ENCODE data around the gene PRPH. TPM values are rescaled to one million over a fixed set of nuclear protein-coding genes. Genes with fewer than 3 reads are reported as not detected.
"Not testable (repeated sequence)": the region's sequence is repeated elsewhere in the genome, so short reads cannot be mapped to it uniquely, and the experiment has no call there.

The PRPH gene
- total and polyA plus RNA-seq, 2 donors, result 9.1 to 24.8 TPM

DNA sequence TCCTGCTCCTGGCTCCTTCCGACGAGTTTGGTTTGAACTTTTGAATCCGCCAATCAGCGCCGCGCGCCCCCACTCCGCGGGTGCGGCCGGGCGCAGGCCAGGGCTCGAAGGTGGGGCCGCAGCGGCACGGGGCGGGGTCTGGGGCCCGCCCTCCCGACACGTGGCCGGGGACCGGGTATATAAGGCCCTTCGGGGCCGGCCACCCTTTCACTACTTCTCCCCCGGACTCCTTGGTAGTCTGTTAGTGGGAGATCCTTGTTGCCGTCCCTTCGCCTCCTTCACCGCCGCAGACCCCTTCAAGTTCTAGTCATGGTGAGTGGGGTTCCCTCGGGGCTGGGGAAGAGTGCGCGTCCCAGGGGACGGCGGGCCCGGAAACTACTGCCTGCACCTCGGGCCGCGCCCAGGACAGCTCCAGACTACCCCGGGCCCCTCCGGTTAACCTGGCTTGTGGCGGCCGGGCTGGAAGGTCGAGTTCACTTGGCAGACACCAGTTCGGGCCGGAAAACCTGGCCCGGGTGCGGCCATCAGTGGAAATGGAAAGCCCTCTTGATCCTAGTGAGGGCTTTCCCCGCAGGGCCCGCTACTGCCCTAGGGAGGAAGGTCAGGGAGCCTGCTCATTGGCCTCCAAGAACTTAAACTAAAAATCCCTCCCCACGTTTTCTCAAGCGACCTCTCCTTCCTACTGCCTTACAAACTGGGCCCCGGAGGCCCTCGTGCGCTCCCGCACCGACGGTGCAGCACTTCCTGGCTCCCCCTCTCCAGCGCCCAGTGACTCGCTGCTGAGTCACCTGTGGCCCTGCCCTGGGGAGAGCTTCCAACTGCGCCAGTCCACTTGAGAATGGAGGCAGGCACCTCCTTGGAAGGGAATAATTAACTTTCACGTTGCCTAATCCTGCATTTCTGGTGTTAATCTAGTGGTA, 29.8 kb upstream of the PRPH start, which contains the start of gene TUBA1C:
TUBA1C (plus strand) TSS at position 210 of the 920 bp plus-strand sequence; CDS start at position 310, 100 bp downstream.
- Histone ChIP-seq H3K4me1 (ENCODE audit: insufficient read depth) (peaks cover 1% of the 10 kb centered on the region), H3K27ac (ENCODE audit: low read depth) (peak within 1 kb of the TSS; percentile 98), H3K4me3 (ENCODE audit: low read depth, low read length) (peak within 1 kb of the TSS; percentile 64), H3K36me3 (ENCODE audit: insufficient read depth) (peaks cover under 1% of the 10 kb centered on the region)
- DNase-seq (ENCODE audit: extremely low spot score), result peak; percentile 64
- WGBS, result 2% methylated on average over 61 of the region's 61 CpGs

GRCh38 chr12:49269191-49269590, 25.8 kb upstream of the PRPH start:
- not testable (repeated sequence) for DNase-seq (ENCODE audit: extremely low spot score); H3K4me1 ChIP-seq (ENCODE audit: insufficient read depth); H3K4me3 ChIP-seq (ENCODE audit: low read depth, low read length); H3K36me3 ChIP-seq (ENCODE audit: insufficient read depth); H3K27ac ChIP-seq (ENCODE audit: low read depth)
- WGBS, result 79% methylated on average over 6 of the region's 6 CpGs

DNA sequence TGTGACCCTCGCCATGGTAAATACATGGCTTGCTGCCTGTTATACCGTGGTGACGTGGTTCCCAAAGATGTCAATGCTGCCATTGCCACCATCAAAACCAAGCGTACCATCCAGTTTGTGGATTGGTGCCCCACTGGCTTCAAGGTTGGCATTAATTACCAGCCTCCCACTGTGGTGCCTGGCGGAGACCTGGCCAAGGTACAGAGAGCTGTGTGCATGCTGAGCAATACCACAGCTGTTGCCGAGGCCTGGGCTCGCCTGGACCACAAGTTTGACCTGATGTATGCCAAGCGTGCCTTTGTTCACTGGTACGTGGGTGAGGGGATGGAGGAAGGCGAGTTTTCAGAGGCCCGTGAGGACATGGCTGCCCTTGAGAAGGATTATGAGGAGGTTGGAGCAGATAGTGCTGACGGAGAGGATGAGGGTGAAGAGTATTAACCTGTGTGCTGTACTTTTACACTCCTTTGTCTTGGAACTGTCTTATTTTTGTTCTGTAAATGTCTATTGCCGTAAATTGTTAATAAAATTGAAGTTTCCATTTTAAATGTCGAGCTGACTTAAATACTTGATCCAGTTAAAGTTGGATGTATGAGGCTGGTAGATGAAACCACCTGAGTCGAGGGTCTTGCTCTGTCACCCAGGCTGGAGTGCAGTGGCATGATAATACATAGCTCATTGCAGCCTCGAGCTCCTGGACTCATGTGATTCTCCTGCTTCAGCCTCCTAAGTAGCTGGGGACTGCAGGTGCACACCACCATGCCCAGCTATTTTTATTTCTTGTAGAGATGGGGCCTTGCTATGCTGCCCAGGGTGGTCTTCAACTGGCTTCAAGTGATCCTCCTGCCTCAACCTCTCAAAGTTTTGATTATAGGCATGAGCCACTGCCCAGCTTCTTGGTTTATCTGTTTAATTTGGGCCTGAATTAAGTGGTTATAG, 21.9 kb upstream of the PRPH start:
- no peak for DNase-seq (ENCODE audit: extremely low spot score)
- H3K36me3 ChIP-seq (ENCODE audit: insufficient read depth), result peaks cover 7% of the 10 kb centered on the region
- no peak overlapping the region for H3K27ac ChIP-seq (ENCODE audit: low read depth)
- no peaks in the 10 kb centered on the region for H3K4me1 ChIP-seq (ENCODE audit: insufficient read depth)
- WGBS, result 96% methylated on average over 16 of the region's 16 CpGs
- H3K4me3 ChIP-seq (ENCODE audit: low read depth, low read length), result no peak overlapping the region

GRCh38 chr12:49273726-49274395, 21.1 kb upstream of the PRPH start:
- WGBS, result 93% methylated on average over 6 of the region's 6 CpGs
- DNase-seq (ENCODE audit: extremely low spot score), result no peak
- Histone ChIP-seq H3K36me3 (ENCODE audit: insufficient read depth) (peaks cover 7% of the 10 kb centered on the region), H3K27ac (ENCODE audit: low read depth) (no peak overlapping the region), H3K4me3 (ENCODE audit: low read depth, low read length) (no peak overlapping the region), H3K4me1 (ENCODE audit: insufficient read depth) (no peaks in the 10 kb centered on the region)

GRCh38 chr12:49274396-49275069, 20.4 kb upstream of the PRPH start:
- no peaks in the 10 kb centered on the region for H3K4me1 ChIP-seq (ENCODE audit: insufficient read depth)
- peaks cover 7% of the 10 kb centered on the region for H3K36me3 ChIP-seq (ENCODE audit: insufficient read depth)
- no peak for DNase-seq (ENCODE audit: extremely low spot score)
- H3K27ac ChIP-seq (ENCODE audit: low read depth), result no peak overlapping the region
- WGBS, result 84% methylated on average over 7 of the region's 7 CpGs
- H3K4me3 ChIP-seq (ENCODE audit: low read depth, low read length), result no peak overlapping the region

DNA sequence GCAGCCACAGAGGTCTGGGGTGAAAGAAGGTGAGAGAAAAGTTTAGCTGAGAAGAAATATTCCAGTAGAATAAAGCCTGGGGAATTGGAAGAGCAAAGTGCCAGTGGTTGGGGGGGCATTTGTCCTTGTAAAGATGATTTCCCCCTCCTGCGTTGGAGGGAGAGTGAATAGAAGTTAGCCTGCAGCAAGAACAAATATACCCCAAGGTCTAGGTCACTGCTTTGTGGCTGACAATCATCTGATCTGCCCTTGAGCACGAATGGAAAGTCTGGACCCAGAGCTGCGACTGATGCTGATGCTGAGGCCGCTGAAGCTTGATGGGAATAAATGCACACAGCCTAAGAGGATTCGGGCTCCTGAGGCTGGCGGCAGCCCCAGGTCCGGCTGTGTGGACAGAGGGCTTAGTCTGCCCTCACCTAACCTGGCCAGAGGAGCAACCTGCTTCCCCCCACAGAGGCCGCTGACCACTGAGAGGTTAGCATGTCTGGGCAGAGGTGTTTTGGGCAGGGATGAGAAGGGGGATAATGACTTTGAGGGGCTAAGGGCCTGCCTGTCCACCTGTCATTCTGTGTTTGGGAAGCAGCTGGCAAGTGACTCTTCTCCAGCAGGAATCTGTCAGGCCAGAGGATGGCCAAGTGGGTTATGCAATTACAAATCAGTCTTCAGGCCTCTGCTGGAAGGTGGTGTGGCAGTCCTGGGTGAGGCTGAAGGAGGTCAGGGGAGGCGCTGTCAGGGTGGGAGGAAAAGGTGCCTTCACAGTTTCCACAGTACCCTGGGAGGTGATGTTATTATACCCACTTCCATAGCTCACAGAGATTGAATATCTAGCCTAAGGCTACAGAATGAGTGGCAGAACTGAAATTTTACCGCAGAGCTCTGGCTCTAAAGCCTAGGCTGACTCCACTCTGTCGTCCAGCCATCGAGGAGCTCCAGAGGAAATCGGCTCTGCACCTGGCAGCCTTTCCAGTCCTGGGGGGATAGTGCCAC, 18.4 kb upstream of the PRPH start:
- Histone ChIP-seq H3K36me3 (ENCODE audit: insufficient read depth) (peaks cover 2% of the 10 kb centered on the region), H3K4me3 (ENCODE audit: low read depth, low read length) (no peak overlapping the region), H3K4me1 (ENCODE audit: insufficient read depth) (no peaks in the 10 kb centered on the region), H3K27ac (ENCODE audit: low read depth) (no peak overlapping the region)
- DNase-seq (ENCODE audit: extremely low spot score), result no peak
- WGBS, result 79% methylated on average over 13 of the region's 13 CpGs

DNA sequence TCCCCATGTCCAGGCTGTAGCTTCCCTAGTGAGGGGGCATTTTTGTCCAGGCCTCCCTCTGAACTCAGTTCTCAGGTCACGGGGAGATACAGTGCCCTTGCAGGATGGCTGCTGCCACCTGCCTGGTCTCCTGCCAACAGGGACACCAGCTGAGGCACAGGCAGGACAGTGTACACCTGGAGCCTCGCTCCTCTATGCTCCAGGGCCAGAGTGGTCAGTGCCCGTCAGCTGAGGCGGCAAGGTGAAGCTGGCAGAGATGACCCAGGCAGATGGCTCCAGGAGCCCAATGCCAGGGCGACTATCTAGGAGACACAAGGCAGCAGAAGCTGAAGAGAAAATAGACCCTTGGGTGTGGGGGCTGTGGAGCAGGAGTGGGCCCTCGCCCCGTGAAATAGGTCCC, 17.5 kb upstream of the PRPH start:
- H3K27ac ChIP-seq (ENCODE audit: low read depth), result no peak overlapping the region
- H3K4me3 ChIP-seq (ENCODE audit: low read depth, low read length), result no peak overlapping the region
- H3K4me1 ChIP-seq (ENCODE audit: insufficient read depth), result no peaks in the 10 kb centered on the region
- 92% methylated on average over 7 of the region's 7 CpGs for WGBS
- peaks cover 2% of the 10 kb centered on the region for H3K36me3 ChIP-seq (ENCODE audit: insufficient read depth)
- DNase-seq (ENCODE audit: extremely low spot score), result no peak

GRCh38 chr12:49279706-49280159, 15.2 kb upstream of the PRPH start:
- WGBS, result 58% methylated on average over 7 of the region's 7 CpGs

GRCh38 chr12:49280545-49280944, 14.4 kb upstream of the PRPH start:
- not testable (repeated sequence) for DNase-seq (ENCODE audit: extremely low spot score); H3K4me3 ChIP-seq (ENCODE audit: low read depth, low read length); H3K27ac ChIP-seq (ENCODE audit: low read depth); H3K4me1 ChIP-seq (ENCODE audit: insufficient read depth); H3K36me3 ChIP-seq (ENCODE audit: insufficient read depth)
- 91% methylated on average over 6 of the region's 6 CpGs for WGBS

More at GRCh38 chr12:49279706-49280159, 15.2 kb upstream of the PRPH start:
- Histone ChIP-seq H3K27ac (ENCODE audit: low read depth) (no peak overlapping the region), H3K36me3 (ENCODE audit: insufficient read depth) (no peaks in the 10 kb centered on the region), H3K4me3 (ENCODE audit: low read depth, low read length) (no peak overlapping the region), H3K4me1 (ENCODE audit: insufficient read depth) (no peaks in the 10 kb centered on the region)
- DNase-seq (ENCODE audit: extremely low spot score), result no peak

DNA sequence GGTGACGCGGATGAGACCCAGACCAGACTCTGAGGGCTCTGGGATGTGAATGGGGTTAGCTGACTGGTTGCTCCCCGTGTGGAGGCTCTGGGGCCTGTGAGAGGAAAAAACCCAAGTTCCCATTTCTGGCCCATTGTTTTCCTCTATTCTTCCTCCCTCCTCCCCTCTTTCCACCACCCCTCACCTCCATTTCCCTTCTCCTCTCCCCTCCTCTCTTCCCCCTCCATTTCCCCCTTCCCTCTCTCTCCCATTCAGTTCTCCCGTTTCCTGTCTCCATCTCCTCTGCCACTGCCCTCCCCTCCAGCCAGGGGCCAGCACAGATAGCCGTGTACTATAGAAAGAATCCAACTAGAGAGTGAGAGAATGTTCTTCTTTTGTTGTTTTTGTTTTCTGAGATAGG, 12.6 kb upstream of the PRPH start:
- no peak overlapping the region for H3K4me3 ChIP-seq (ENCODE audit: low read depth, low read length)
- H3K4me1 ChIP-seq (ENCODE audit: insufficient read depth), result no peaks in the 10 kb centered on the region
- H3K27ac ChIP-seq (ENCODE audit: low read depth), result no peak overlapping the region
- no peaks in the 10 kb centered on the region for H3K36me3 ChIP-seq (ENCODE audit: insufficient read depth)
- DNase-seq (ENCODE audit: extremely low spot score), result no peak
- WGBS, result 78% methylated on average over 5 of the region's 5 CpGs

DNA sequence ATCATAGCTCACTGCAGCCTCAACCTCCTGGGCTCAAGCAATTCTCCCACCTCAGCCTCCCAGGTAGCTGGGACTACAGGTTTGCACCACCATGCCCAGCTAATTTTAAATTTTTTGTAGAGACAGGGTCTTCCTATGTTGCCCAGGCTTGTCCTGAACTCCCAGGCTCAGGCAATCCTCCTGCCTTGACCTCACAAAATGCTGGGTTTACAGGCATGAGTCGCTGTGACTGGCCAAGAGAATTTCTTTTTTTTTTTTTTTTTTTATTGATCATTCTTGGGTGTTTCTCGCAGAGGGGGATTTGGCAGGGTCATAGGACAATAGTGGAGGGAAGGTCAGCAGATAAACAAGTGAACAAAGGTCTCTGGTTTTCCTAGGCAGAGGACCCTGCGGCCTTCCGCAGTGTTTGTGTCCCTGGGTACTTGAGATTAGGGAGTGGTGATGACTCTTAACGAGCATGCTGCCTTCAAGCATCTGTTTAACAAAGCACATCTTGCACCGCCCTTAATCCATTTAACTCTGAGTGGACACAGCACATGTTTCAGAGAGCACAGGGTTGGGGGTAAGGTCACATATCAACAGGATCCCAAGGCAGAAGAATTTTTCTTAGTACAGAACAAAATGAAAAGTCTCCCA, 12.1 kb upstream of the PRPH start:
- not testable (repeated sequence) for H3K27ac ChIP-seq (ENCODE audit: low read depth); H3K4me1 ChIP-seq (ENCODE audit: insufficient read depth); H3K36me3 ChIP-seq (ENCODE audit: insufficient read depth); DNase-seq (ENCODE audit: extremely low spot score); H3K4me3 ChIP-seq (ENCODE audit: low read depth, low read length)
- 84% methylated on average over 2 of the region's 6 CpGs for WGBS
